HG03025 (cell line): Measurements from ENCODE around the gene DNMT3L.
A peak's percentile ranks its signal among the peaks of the same experiment; 100 is the strongest.
"Not testable (repeated sequence)": the region's sequence is repeated elsewhere in the genome, so short reads cannot be mapped to it uniquely, and the experiment has no call there.

ENCODE experiments used
- ATAC-seq: cut with Tn5 transposase; IDR thresholded peaks from one replicate; pipeline ENCODE4 v1.9.1; 2021; ENCODE audit warnings: mild to moderate bottlenecking, moderate library complexity; ENCODE audit not compliant: unreplicated experiment, low FRiP score

DNMT3L gene

GRCh38 chr21:44253832-44254710 is 7.6 kb downstream of the DNMT3L start:
- ATAC-seq, result no peak

GRCh38 chr21:44249204-44250037 is 12.3 kb downstream of the DNMT3L start:
- ATAC-seq, result not testable (repeated sequence)

- ATAC-seq, result not testable (repeated sequence)
Observed at GRCh38 chr21:44247904-44248303, 13.8 kb downstream of the DNMT3L start.

GRCh38 chr21:44243980-44244379 is 17.7 kb downstream of the DNMT3L start:
- peak; percentile 36 for ATAC-seq

- ATAC-seq, result peak; percentile 23
Observed at GRCh38 chr21:44241281-44241680, 20.4 kb downstream of the DNMT3L start.

GRCh38 chr21:44240842-44241241 is 20.9 kb downstream of the DNMT3L start, which contains the start of gene ICOSLG:
Gene ICOSLG (minus strand): TSS chr21:44240943. CDS start chr21:44240817, 126 bp downstream.
- peak; percentile 36 for ATAC-seq

GRCh38 chr21:44240353-44240752 is 21.3 kb downstream of the DNMT3L start:
- ATAC-seq, result not testable (repeated sequence)

- ATAC-seq, result not testable (repeated sequence)
Observed at GRCh38 chr21:44229561-44229960, 32.1 kb downstream of the DNMT3L start.

GRCh38 chr21:44228109-44228508 is 33.6 kb downstream of the DNMT3L start:
- not testable (repeated sequence) for ATAC-seq

- ATAC-seq, result not testable (repeated sequence)
Observed at GRCh38 chr21:44227614-44228013, 34.1 kb downstream of the DNMT3L start.

- ATAC-seq, result not testable (repeated sequence)
Observed at GRCh38 chr21:44225605-44226004, 36.1 kb downstream of the DNMT3L start.

- not testable (repeated sequence) for ATAC-seq
Observed at GRCh38 chr21:44223334-44223733, 38.4 kb downstream of the DNMT3L start.

GRCh38 chr21:44220674-44221073 is 41.0 kb downstream of the DNMT3L start:
- ATAC-seq, result not testable (repeated sequence)

- ATAC-seq, result not testable (repeated sequence)
Observed at GRCh38 chr21:44218461-44218860, 43.2 kb downstream of the DNMT3L start.

GRCh38 chr21:44211978-44212377 is 49.7 kb downstream of the DNMT3L start:
- ATAC-seq, result not testable (repeated sequence)

GRCh38 chr21:44211574-44211973 is 50.1 kb downstream of the DNMT3L start:
- not testable (repeated sequence) for ATAC-seq

GRCh38 chr21:44207860-44208646 is 53.6 kb downstream of the DNMT3L start:
- not testable (repeated sequence) for ATAC-seq

- not testable (repeated sequence) for ATAC-seq
Observed at GRCh38 chr21:44206698-44207676, 54.7 kb downstream of the DNMT3L start.

GRCh38 chr21:44206187-44206586 is 55.5 kb downstream of the DNMT3L start:
- not testable (repeated sequence) for ATAC-seq
